Measurements from ENCODE around the gene OR6B2. TPM values are rescaled to one million over a fixed set of nuclear protein-coding genes. Genes with fewer than 3 reads are reported as not detected.

The OR6B2 gene
- polyA plus RNA-seq, 4 donors: not detected

DNA sequence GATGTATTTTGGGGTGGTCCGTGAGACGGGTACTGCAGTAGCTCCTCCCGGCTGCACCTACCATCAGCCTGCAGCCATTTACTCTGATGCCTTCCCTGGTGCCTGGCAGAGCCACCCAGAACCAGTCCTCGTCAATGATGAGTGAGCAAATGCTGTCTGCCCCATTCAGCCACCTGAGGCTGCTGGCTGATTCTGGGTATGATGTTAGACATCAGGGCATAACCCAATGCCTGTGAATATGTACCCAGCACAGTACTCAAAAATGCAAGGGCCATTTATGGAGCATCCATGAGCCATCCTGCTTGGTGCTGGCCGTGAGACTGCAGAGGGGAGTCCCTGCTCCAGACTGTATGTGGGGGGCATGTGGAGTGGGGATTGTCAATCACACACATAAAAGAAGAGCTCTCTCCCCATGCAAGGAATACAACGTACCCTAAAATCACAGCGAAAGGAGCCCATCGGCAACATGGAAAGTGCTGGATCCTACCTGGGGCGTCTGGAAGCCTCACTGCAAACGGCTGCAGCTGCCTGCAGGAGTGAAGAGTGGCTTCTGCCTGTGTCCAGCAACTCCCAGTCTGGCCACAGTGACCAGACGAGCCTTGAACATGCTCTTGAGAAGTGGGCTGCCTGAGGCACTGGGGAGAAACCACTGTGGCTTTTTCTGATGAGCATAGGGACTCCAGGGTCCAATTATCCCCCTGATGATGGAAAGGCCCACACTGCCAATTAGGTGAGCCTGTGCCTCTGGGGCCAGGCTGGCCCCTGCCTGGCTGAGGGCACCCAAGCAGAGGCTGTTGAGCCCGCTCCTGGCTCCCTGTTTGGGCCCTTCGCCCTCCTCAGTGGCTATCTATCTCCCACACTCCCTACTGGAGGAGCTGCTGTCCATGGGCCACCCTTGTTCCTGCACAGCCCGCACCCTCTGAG lies 2.4 kb upstream of the OR6B2 start:
- WGBS, 3 donors: 67 to 75% (median 67%) methylated on average over 14 of the region's 14 CpGs
- Histone ChIP-seq H3K27me3 (ENCODE audit: control insufficient read depth in 3 of 3, insufficient read depth in 3 of 3, low read length in 3 of 3) (peaks cover 0 to 4% (median 0%) of the 10 kb centered on the region in 3 donors), H3K36me3 (ENCODE audit: control insufficient read depth in 3 of 3, insufficient read depth in 2 of 3, low read depth in 1 of 3, low read length in 3 of 3) (no peaks in the 10 kb centered on the region), H3K27ac (ENCODE audit: low read depth in 1 of 3, low read length in 2 of 3) (no peak overlapping the region), H3K9me3 (ENCODE audit: control insufficient read depth in 2 of 2, insufficient read depth in 1 of 2, low read depth in 1 of 2, low read length in 1 of 2) (no peaks in the 10 kb centered on the region), H3K4me1 (ENCODE audit: control insufficient read depth in 3 of 3, insufficient read depth in 2 of 3, low read depth in 1 of 3, low read length in 2 of 3) (no peaks in the 10 kb centered on the region), H3K4me3 (ENCODE audit: low read depth in 1 of 3, low read length in 3 of 3) (no peak overlapping the region)
- no peak for FAIRE-seq
- DNase-seq: no peak

DNA sequence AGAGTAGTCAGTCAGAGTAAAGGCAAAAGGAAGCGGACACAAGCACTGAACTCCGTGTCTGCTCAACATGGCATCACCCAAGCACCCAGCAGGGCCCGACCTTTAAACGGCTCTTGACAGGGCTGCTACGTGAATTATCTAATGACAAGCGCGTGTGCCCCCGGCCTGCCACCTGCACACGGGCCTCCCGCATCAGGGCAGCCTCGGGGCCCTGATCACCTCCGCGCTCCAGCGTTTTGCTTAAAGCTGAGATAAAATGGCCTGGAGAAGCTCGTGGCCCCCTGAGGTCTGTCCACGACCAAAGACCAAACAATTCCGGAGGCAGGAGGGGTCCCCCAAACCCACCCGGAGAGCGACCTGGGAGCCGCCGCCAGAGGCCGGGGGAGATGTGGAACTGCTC lies 5.5 kb downstream of the OR6B2 start:
- peak overlapping the region; percentile 58 to 97 (median 73) for H3K4me3 ChIP-seq (ENCODE audit: low read depth in 1 of 3, low read length in 3 of 3)
- DNase-seq (peak; percentile 58 to 70), FAIRE-seq (no peak)
- WGBS, 3 donors: 0 to 1% (median 1%) methylated on average over 20 to 22 of the region's 22 CpGs
- H3K9me3 ChIP-seq (ENCODE audit: control insufficient read depth in 2 of 2, insufficient read depth in 1 of 2, low read depth in 1 of 2, low read length in 1 of 2): no peaks in the 10 kb centered on the region
- no peaks in the 10 kb centered on the region for H3K27me3 ChIP-seq (ENCODE audit: control insufficient read depth in 3 of 3, insufficient read depth in 3 of 3, low read length in 3 of 3)
- peaks cover 0 to 14% (median 0%) of the 10 kb centered on the region in 3 donors for H3K36me3 ChIP-seq (ENCODE audit: control insufficient read depth in 3 of 3, insufficient read depth in 2 of 3, low read depth in 1 of 3, low read length in 3 of 3)
- H3K4me1 ChIP-seq (ENCODE audit: control insufficient read depth in 3 of 3, insufficient read depth in 2 of 3, low read depth in 1 of 3, low read length in 2 of 3): peaks cover 0 to 5% (median 0%) of the 10 kb centered on the region in 3 donors
- peak overlapping the region in 2 of 3 donors; percentile 60 to 68 for H3K27ac ChIP-seq (ENCODE audit: low read depth in 1 of 3, low read length in 2 of 3)

DNA sequence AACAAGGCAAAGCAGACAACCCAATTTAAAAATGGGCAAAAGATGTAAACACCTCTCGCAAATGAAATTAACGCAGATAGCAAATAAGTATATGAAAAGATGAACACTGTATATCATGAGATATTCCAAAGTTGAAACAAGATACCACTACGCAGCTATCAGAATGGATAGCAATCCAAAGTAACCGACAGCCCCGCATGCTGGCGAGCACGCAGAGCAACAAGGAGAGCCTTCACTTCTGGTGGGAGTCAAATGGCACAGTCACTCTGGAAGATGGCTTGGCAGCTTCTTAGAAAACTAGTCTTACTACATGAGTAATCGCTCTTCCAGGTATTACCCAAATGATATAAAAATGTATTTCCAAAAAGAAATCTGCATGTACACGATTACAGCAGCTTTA lies 6.4 kb downstream of the OR6B2 start:
- no peak for DNase-seq
- H3K4me3 ChIP-seq (ENCODE audit: low read depth in 1 of 3, low read length in 3 of 3): peak overlapping the region in 1 of 3 donors; percentile 58

GRCh38 chr2:240021488-240022104 lies 8.6 kb downstream of the OR6B2 start:
- WGBS, 3 donors: 54 to 61% (median 57%) methylated on average over 9 of the region's 9 CpGs

More for the DNA sequence above, 6.4 kb downstream of the OR6B2 start:
- FAIRE-seq: no peak
- Histone ChIP-seq H3K9me3 (ENCODE audit: control insufficient read depth in 2 of 2, insufficient read depth in 1 of 2, low read depth in 1 of 2, low read length in 1 of 2) (no peaks in the 10 kb centered on the region), H3K27ac (ENCODE audit: low read depth in 1 of 3, low read length in 2 of 3) (no peak overlapping the region), H3K4me1 (ENCODE audit: control insufficient read depth in 3 of 3, insufficient read depth in 2 of 3, low read depth in 1 of 3, low read length in 2 of 3) (peaks cover 0 to 5% (median 0%) of the 10 kb centered on the region in 3 donors), H3K27me3 (ENCODE audit: control insufficient read depth in 3 of 3, insufficient read depth in 3 of 3, low read length in 3 of 3) (no peaks in the 10 kb centered on the region), H3K36me3 (ENCODE audit: control insufficient read depth in 3 of 3, insufficient read depth in 2 of 3, low read depth in 1 of 3, low read length in 3 of 3) (peaks cover 3 to 18% (median 4%) of the 10 kb centered on the region in 3 donors)
- WGBS, 3 donors: 71 to 77% (median 76%) methylated on average over 9 of the region's 9 CpGs

GRCh38 chr2:240018071-240018750 lies 12.0 kb downstream of the OR6B2 start:
- 93 to 97% (median 97%) methylated on average over 11 of the region's 11 CpGs for WGBS, 3 donors
- Histone ChIP-seq H3K36me3 (ENCODE audit: control insufficient read depth in 3 of 3, insufficient read depth in 2 of 3, low read depth in 1 of 3, low read length in 3 of 3) (peaks cover 22 to 63% (median 26%) of the 10 kb centered on the region in 3 donors), H3K4me3 (ENCODE audit: low read depth in 1 of 3, low read length in 3 of 3) (no peak overlapping the region), H3K4me1 (ENCODE audit: control insufficient read depth in 3 of 3, insufficient read depth in 2 of 3, low read depth in 1 of 3, low read length in 2 of 3) (no peaks in the 10 kb centered on the region), H3K9me3 (ENCODE audit: control insufficient read depth in 2 of 2, insufficient read depth in 1 of 2, low read depth in 1 of 2, low read length in 1 of 2) (no peaks in the 10 kb centered on the region), H3K27ac (ENCODE audit: low read depth in 1 of 3, low read length in 2 of 3) (no peak overlapping the region), H3K27me3 (ENCODE audit: control insufficient read depth in 3 of 3, insufficient read depth in 3 of 3, low read length in 3 of 3) (no peaks in the 10 kb centered on the region)
- FAIRE-seq (no peak), DNase-seq (no peak)

More at GRCh38 chr2:240021488-240022104, 8.6 kb downstream of the OR6B2 start:
- H3K27ac ChIP-seq (ENCODE audit: low read depth in 1 of 3, low read length in 2 of 3): no peak overlapping the region
- H3K27me3 ChIP-seq (ENCODE audit: control insufficient read depth in 3 of 3, insufficient read depth in 3 of 3, low read length in 3 of 3): no peaks in the 10 kb centered on the region
- peaks cover 11 to 38% (median 16%) of the 10 kb centered on the region in 3 donors for H3K36me3 ChIP-seq (ENCODE audit: control insufficient read depth in 3 of 3, insufficient read depth in 2 of 3, low read depth in 1 of 3, low read length in 3 of 3)
- H3K4me1 ChIP-seq (ENCODE audit: control insufficient read depth in 3 of 3, insufficient read depth in 2 of 3, low read depth in 1 of 3, low read length in 2 of 3): peaks cover 0 to 5% (median 0%) of the 10 kb centered on the region in 3 donors
- no peak overlapping the region for H3K4me3 ChIP-seq (ENCODE audit: low read depth in 1 of 3, low read length in 3 of 3)
- peak; percentile 65 to 75 for DNase-seq
- no peaks in the 10 kb centered on the region for H3K9me3 ChIP-seq (ENCODE audit: control insufficient read depth in 2 of 2, insufficient read depth in 1 of 2, low read depth in 1 of 2, low read length in 1 of 2)
- no peak for FAIRE-seq

GRCh38 chr2:240014327-240014726 lies 15.9 kb downstream of the OR6B2 start:
- WGBS, 3 donors: 94 to 96% (median 95%) methylated on average over 9 of the region's 9 CpGs
- no peak overlapping the region for H3K27ac ChIP-seq (ENCODE audit: low read depth in 1 of 3, low read length in 2 of 3)
- H3K4me1 ChIP-seq (ENCODE audit: control insufficient read depth in 3 of 3, insufficient read depth in 2 of 3, low read depth in 1 of 3, low read length in 2 of 3): no peaks in the 10 kb centered on the region
- H3K27me3 ChIP-seq (ENCODE audit: control insufficient read depth in 3 of 3, insufficient read depth in 3 of 3, low read length in 3 of 3): no peaks in the 10 kb centered on the region
- H3K9me3 ChIP-seq (ENCODE audit: control insufficient read depth in 2 of 2, insufficient read depth in 1 of 2, low read depth in 1 of 2, low read length in 1 of 2): no peaks in the 10 kb centered on the region
- peaks cover 22 to 59% (median 36%) of the 10 kb centered on the region in 3 donors for H3K36me3 ChIP-seq (ENCODE audit: control insufficient read depth in 3 of 3, insufficient read depth in 2 of 3, low read depth in 1 of 3, low read length in 3 of 3)
- DNase-seq: no peak
- no peak overlapping the region for H3K4me3 ChIP-seq (ENCODE audit: low read depth in 1 of 3, low read length in 3 of 3)
- FAIRE-seq: no peak

DNA sequence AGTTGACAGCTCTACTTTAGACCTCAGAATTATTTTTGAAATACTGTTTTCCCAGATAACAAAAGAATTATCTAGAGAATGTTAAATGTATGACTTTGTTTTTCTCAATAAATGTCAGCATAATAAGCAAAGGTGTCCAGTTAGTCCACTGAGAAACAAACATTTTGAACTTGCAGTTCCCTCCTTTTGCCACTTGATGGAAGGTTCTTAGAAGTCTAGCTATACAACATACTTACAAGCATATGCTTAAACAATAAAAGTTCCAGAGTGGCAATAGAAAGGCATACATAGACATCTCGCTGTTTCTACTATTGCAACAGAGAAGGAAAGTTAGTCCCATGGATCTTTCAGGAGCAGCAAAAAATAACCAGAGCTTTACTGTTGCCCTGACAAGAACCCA lies 16.9 kb downstream of the OR6B2 start:
- DNase-seq (peak in 1 of 2 donors; percentile 13), FAIRE-seq (no peak)
- H3K4me3 ChIP-seq (ENCODE audit: low read depth in 1 of 3, low read length in 3 of 3): no peak overlapping the region
- WGBS, 3 donors: 92 to 96% (median 93%) methylated on average over 1 of the region's 1 CpG
- no peaks in the 10 kb centered on the region for H3K4me1 ChIP-seq (ENCODE audit: control insufficient read depth in 3 of 3, insufficient read depth in 2 of 3, low read depth in 1 of 3, low read length in 2 of 3)
- peaks cover 19 to 58% (median 33%) of the 10 kb centered on the region in 3 donors for H3K36me3 ChIP-seq (ENCODE audit: control insufficient read depth in 3 of 3, insufficient read depth in 2 of 3, low read depth in 1 of 3, low read length in 3 of 3)
- H3K9me3 ChIP-seq (ENCODE audit: control insufficient read depth in 2 of 2, insufficient read depth in 1 of 2, low read depth in 1 of 2, low read length in 1 of 2): no peaks in the 10 kb centered on the region
- no peaks in the 10 kb centered on the region for H3K27me3 ChIP-seq (ENCODE audit: control insufficient read depth in 3 of 3, insufficient read depth in 3 of 3, low read length in 3 of 3)
- H3K27ac ChIP-seq (ENCODE audit: low read depth in 1 of 3, low read length in 2 of 3): no peak overlapping the region

GRCh38 chr2:240002983-240003382 lies 27.2 kb downstream of the OR6B2 start:
- 72 to 77% (median 76%) methylated on average over 7 of the region's 7 CpGs for WGBS, 3 donors

More at GRCh38 chr2:240002983-240003382, 27.2 kb downstream of the OR6B2 start:
- H3K4me3 ChIP-seq (ENCODE audit: low read depth in 1 of 3, low read length in 3 of 3): no peak overlapping the region
- no peaks in the 10 kb centered on the region for H3K9me3 ChIP-seq (ENCODE audit: control insufficient read depth in 2 of 2, insufficient read depth in 1 of 2, low read depth in 1 of 2, low read length in 1 of 2)
- peaks cover 14 to 66% (median 31%) of the 10 kb centered on the region in 3 donors for H3K36me3 ChIP-seq (ENCODE audit: control insufficient read depth in 3 of 3, insufficient read depth in 2 of 3, low read depth in 1 of 3, low read length in 3 of 3)
- FAIRE-seq (no peak), DNase-seq (no peak)
- no peaks in the 10 kb centered on the region for H3K4me1 ChIP-seq (ENCODE audit: control insufficient read depth in 3 of 3, insufficient read depth in 2 of 3, low read depth in 1 of 3, low read length in 2 of 3)
- H3K27me3 ChIP-seq (ENCODE audit: control insufficient read depth in 3 of 3, insufficient read depth in 3 of 3, low read length in 3 of 3): no peaks in the 10 kb centered on the region
- no peak overlapping the region for H3K27ac ChIP-seq (ENCODE audit: low read depth in 1 of 3, low read length in 2 of 3)
